Vagina (tissue), 2 donors: ENCODE measurements around the gene SMC3. TPM values are rescaled to one million over a fixed set of nuclear protein-coding genes. Genes with fewer than 3 reads are reported as not detected.

ENCODE experiments used
- DNase-seq, 2 donors: peaks; one replicate each; pipeline ENCODE4 v3.0.0-alpha.2; 2017; ENCODE audit errors: extremely low spot score in 2 of 2
- H3K27ac ChIP-seq: fragments of 200-600 bp; sonication (generic); one replicate; pipeline ENCODE4 v1.5.1; 2019
- H3K27me3 ChIP-seq: fragments of 200-600 bp; sonication (generic); one replicate; pipeline ENCODE4 v1.5.1; 2019
- H3K36me3 ChIP-seq, 2 donors: fragments of 200-600 bp; sonication (generic); one replicate each; pipeline ENCODE4 v1.5.1; 2017 to 2019
- H3K4me1 ChIP-seq: fragments of 200-600 bp; sonication (generic); one replicate; pipeline ENCODE4 v1.5.1; 2019
- H3K4me3 ChIP-seq, 2 donors: fragments of 200-600 bp; sonication (generic); 1 replicate in 1 of 2; 2 replicates in 1 of 2; pipeline ENCODE4 v1.5.1; 2016 to 2019
- H3K9me3 ChIP-seq: fragments of 200-600 bp; sonication (generic); one replicate; pipeline ENCODE4 v1.5.1; 2019
- CTCF ChIP-seq, 3 experiments: fragments of 450-650 bp in 2 of 3; fragments of 200-600 bp in 1 of 3; sonication (generic) in 1 of 3; IDR thresholded peaks; one replicate each; pipeline ENCODE4 v1.5.1; 2017 to 2019; ENCODE audit warnings: antibody characterized with exemption in 3 of 3, mild to moderate bottlenecking in 2 of 3, moderate library complexity in 2 of 3
- POLR2A ChIP-seq, 2 donors: fragments of 450-650 bp; IDR thresholded peaks; one replicate each; pipeline ENCODE4 v1.6.1; 2017; ENCODE audit warnings: antibody characterized with exemption in 2 of 2, mild to moderate bottlenecking in 2 of 2, moderate library complexity in 2 of 2
- POLR2AphosphoS5 ChIP-seq, 2 donors: sonication (generic); formaldehyde crosslinking; IDR thresholded peaks; one replicate each; pipeline ENCODE4 v1.9.0; 2017; ENCODE audit warnings: antibody characterized with exemption in 2 of 2, mild to moderate bottlenecking in 2 of 2, low read depth in 1 of 2; ENCODE audit not compliant: insufficient read depth in 1 of 2
- intact Hi-C: fragments of 100-400 bp; cut with DNase I; formaldehyde crosslinking; loops from one replicate; pipeline ENCODE4 v1.15.1; 2023
- total RNA-seq: library from RNA; depleted of rRNA; stranded (reverse); fragments of >200 nt; gene quantifications from one replicate; pipeline ENCODE4 v1.2.3, GENCODE V29; 2016

The SMC3 gene
- total RNA-seq, 1 donor from 2014 or later: 27.5 TPM

GRCh38 chr10:110561292-110561691, 6.2 kb upstream of the SMC3 start:
- DNase-seq: no peak
- no peak for TF ChIP-seq CTCF (IDR thresholded peaks at IDR 0.05)
- no peak for TF ChIP-seq POLR2AphosphoS5 (IDR thresholded peaks at IDR 0.05; ENCODE audit: insufficient read depth in 1 of 2, low read depth in 1 of 2)
- no peak for TF ChIP-seq POLR2A (IDR thresholded peaks at IDR 0.05)
- Histone ChIP-seq H3K4me3 (no peak overlapping the region), H3K4me1 (peaks cover under 1% of the 10 kb centered on the region), H3K36me3 (no peaks in the 10 kb centered on the region), H3K27me3 (no peaks in the 10 kb centered on the region), H3K27ac (no peak overlapping the region), H3K9me3 (no peaks in the 10 kb centered on the region)
- intact Hi-C loops: loop anchor here (10.0 kb wide), 2 partner anchors 256 to 346 kb away; partner anchors contain the start of gene SMNDC1

- H3K4me3 ChIP-seq: no peak overlapping the region
- intact Hi-C loops: loop anchor here (10.0 kb wide), 2 partner anchors 258 to 348 kb away; partner anchors contain the start of gene SMNDC1
- no peaks in the 10 kb centered on the region for H3K9me3 ChIP-seq
- no peak for DNase-seq
- no peak overlapping the region for H3K27ac ChIP-seq
- TF ChIP-seq POLR2A (IDR thresholded peaks at IDR 0.05) (no peak), CTCF (IDR thresholded peaks at IDR 0.05) (no peak), POLR2AphosphoS5 (IDR thresholded peaks at IDR 0.05; ENCODE audit: insufficient read depth in 1 of 2, low read depth in 1 of 2) (no peak)
- no peaks in the 10 kb centered on the region for H3K27me3 ChIP-seq
- no peaks in the 10 kb centered on the region for H3K36me3 ChIP-seq
- H3K4me1 ChIP-seq: peaks cover 5% of the 10 kb centered on the region
These were observed 5.1 kb upstream of the SMC3 start for GRCh38 chr10:110562348-110562747.

- Histone ChIP-seq H3K36me3 (no peaks in the 10 kb centered on the region), H3K4me1 (peaks cover 5% of the 10 kb centered on the region), H3K9me3 (no peaks in the 10 kb centered on the region), H3K4me3 (no peak overlapping the region), H3K27ac (no peak overlapping the region), H3K27me3 (no peaks in the 10 kb centered on the region)
- intact Hi-C loops: loop anchor here (10.0 kb wide), 2 partner anchors 258 to 348 kb away; partner anchors contain the start of gene SMNDC1
- DNase-seq: no peak
- no peak for TF ChIP-seq POLR2AphosphoS5 (IDR thresholded peaks at IDR 0.05; ENCODE audit: insufficient read depth in 1 of 2, low read depth in 1 of 2)
- TF ChIP-seq CTCF (IDR thresholded peaks at IDR 0.05): no peak
- TF ChIP-seq POLR2A (IDR thresholded peaks at IDR 0.05): no peak
These were observed 4.4 kb upstream of the SMC3 start for GRCh38 chr10:110563132-110563531.

GRCh38 chr10:110566472-110567200, 859 bp upstream of the SMC3 start:
- Histone ChIP-seq H3K27me3 (no peaks in the 10 kb centered on the region), H3K36me3 (no peaks in the 10 kb centered on the region), H3K4me1 (peaks cover 37% of the 10 kb centered on the region), H3K4me3 (peak overlapping the region; percentile 94 to 95), H3K27ac (peak overlapping the region; percentile 92), H3K9me3 (no peaks in the 10 kb centered on the region)
- TF ChIP-seq POLR2A (IDR thresholded peaks at IDR 0.05) (no peak), CTCF (IDR thresholded peaks at IDR 0.05) (no peak), POLR2AphosphoS5 (IDR thresholded peaks at IDR 0.05; ENCODE audit: insufficient read depth in 1 of 2, low read depth in 1 of 2) (no peak)
- intact Hi-C loops: loop anchor here (10.0 kb wide), 2 partner anchors 262 to 352 kb away; partner anchors contain the start of gene SMNDC1
- no peak for DNase-seq
